NCI-H1930 (cell line): Measurements from ENCODE around the gene HIVEP3.
A peak's percentile ranks its signal among the peaks of the same experiment; 100 is the strongest.
"Not testable (repeated sequence)": the region's sequence is repeated elsewhere in the genome, so short reads cannot be mapped to it uniquely, and the experiment has no call there.

Experiments
- DNase-seq, 2 experiments: peaks; one replicate each; lab custom pipeline; 2025; lab: John Stamatoyannopoulos, UW

HIVEP3 gene

DNA sequence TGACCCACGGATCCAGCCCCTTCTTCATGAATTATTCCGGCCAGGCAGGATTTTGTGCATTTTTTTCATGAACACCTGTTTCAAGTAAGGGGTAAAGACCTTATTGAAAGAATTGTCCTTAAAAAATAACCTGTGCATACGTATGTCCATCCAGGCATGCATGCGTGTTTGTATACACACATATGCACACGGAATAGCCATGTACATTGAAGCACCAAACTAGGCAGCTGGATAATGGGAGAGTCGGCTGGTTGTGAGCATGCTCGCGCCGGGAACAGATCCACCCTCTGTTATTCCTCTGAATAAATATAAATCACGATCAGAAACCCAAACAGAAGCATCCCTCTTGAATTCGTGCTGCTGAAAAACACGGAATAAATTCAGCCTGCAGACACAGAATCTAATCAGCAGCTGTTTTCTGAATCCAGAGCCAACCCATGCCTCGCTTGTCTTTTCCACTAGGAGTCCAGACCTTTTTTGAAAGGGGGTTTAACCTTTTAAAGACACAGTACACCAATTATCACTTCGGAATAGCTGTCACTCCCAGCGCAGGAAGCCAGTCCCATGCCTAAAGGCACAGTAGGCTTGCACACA, at the start of gene HIVEP3:
Gene HIVEP3 (minus strand): TSS at position 473 of the 594 bp plus-strand sequence.
- peak in 1 of 2 experiments; percentile 48 for DNase-seq

DNA sequence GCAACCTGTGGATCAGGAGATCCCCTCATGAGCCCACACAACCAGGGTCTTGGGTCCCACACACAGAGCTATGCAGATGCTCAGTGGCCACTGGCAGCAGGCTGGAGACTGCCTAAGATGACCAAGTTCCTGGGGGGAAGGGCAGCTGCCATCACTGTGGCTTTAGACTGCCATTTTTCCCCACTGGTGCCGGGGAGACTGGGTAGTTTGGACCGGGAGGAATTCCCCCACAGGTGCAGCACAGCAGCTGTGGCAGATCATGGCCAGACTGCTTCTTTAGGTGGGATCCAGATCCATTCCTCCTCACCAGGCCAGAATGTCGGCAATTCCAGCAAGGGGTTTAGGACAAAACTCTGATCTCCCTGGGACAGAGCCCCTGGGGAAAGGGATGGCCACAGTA, 45.7 kb upstream of the HIVEP3 start:
- DNase-seq: no peak

- DNase-seq: no peak
Measured at GRCh38 chr1:41963636-41964035, 44.9 kb upstream of the HIVEP3 start.

GRCh38 chr1:41958015-41958673, 39.4 kb upstream of the HIVEP3 start:
- no peak for DNase-seq

DNA sequence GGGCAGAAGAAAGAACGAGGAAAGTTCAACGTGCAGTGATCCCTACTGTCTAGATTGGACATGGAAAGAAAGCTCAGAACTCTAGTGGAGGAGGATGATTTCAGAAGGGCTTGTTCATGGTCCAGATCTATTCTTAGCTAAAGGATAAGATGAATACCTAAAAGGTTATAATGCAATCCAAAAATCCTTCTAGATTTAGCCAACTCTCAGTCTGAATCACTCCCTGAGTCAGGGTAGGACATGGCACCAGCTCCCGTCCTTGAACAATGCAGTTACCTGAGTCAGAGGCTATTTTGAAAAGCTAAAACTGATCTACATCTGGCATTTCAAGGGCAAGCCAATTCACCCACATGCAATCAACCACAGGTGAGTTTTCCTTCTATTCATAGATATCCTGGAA, 38.8 kb upstream of the HIVEP3 start:
- no peak for DNase-seq

- DNase-seq: no peak
Measured at GRCh38 chr1:41955461-41956159, 36.9 kb upstream of the HIVEP3 start.

DNA sequence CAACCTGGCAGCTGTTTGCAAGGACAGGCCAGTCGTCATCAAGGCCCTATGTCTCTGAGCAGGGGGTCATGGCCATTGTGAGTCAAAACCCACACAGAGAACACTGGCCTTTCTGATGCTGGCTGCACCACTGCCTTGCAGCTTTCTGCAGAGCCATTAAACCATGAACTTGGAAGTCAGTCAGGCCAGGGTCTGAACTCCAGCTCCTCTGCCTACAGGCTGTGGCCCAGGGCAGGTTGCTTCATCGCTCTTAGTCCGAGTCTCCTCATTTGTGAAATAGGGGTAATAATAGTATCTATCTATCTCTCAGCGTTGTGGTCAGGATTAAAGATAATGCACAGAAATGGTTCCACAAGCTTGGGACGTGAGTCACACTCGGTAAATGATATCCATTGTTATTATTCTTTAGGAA, 35.8 kb upstream of the HIVEP3 start:
- DNase-seq: no peak

DNA sequence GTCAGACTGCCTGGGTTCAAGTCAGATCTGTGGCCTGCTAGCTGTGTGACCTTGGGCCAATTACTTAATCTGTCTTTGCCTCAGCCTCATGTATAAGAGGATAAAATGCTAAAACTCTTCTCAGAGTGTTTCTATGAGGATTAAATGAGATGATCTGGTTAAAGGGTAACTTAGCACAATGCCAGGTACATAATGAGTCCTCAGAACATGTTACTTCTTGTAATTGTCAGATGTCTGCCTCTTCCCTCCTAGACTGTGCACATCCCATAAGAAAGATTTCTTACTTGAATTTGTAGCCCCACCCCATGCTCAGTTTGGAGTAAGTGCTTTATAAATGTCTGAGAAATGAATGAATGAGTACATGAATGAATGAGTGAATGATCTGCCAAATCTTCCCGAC, 34.6 kb upstream of the HIVEP3 start:
- no peak for DNase-seq

GRCh38 chr1:41952208-41952607, 33.5 kb upstream of the HIVEP3 start:
- no peak for DNase-seq

- not testable (repeated sequence) for DNase-seq
Measured at GRCh38 chr1:41951492-41951891, 32.8 kb upstream of the HIVEP3 start.

DNA sequence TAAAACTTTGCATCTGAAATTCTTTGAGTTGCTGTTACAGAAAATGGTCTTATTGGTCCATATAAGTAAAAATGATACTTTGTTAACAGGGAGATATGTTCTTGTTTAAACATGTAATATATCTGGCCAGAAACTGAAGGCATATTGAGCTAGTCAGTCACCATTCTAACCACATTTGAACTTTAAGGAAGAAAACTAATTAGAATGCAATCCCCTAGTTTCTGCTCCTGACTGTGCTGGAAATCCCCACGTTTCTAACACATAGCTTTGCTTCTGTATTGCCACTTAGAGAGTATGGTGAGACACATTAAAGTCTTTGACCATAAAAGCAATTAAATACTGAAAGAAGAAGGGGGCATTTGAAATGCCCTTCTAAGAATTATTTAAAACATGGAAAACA, 32.1 kb upstream of the HIVEP3 start:
- DNase-seq: no peak

GRCh38 chr1:41945946-41946345, 27.2 kb upstream of the HIVEP3 start:
- DNase-seq: not testable (repeated sequence)

DNA sequence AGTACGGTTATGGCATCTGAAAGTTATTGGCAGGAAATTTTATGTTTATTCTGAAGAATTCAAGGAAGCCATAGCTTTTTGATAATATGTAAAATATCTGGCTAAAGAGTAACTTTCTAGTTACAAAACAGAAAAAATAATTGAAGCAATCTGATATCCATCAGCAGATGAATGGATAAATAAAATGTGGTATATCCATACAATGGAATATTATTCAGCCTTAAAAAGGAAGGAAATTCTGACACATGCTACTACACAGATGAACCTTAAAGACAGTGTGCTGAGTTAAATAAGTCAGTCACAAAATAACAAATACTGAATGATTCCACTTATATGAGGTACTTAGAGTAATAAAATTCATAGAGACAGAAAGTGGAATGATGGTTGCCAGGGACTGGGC, 25.0 kb upstream of the HIVEP3 start:
- no peak for DNase-seq

DNA sequence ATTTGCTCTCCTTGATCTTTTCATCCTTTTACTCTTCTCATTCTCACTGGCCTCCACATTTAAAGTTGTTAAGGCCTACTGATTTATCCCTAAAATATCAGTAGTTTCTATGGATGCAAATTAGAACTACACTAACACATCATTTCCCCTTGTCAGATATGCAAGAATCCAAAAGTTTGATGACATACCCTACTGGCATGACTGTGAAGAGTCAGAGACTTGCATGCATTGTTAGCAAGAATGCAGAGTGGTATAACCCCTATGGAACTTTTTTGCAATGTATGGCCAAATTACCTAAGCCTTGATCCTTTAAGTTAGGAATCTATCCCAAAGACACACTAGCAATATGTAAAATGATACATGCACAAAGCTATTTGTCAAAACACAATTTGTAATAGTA, 23.6 kb upstream of the HIVEP3 start:
- no peak for DNase-seq

- no peak for DNase-seq
Measured at GRCh38 chr1:41941381-41941780, 22.7 kb upstream of the HIVEP3 start.

DNA sequence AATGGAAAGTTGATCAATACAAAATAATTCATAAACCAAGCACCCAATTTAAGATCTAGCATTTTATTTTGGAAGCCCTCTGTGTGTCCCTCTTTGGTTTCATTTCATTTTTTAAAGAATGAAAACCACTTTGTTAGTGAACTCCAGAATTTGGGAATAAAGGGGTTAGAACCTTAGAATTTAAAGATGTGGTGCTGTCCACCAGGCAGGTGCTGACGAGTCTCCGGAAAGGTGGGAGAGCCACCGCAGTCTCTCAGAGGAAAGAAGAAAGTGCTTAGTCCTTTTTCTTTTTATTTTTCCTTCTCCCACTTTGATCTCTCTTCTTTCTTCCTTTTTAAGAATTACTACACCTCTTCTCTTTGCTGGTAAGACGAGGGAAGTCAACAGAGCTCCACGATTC, 20.5 kb upstream of the HIVEP3 start:
- DNase-seq: no peak

GRCh38 chr1:41936107-41936506, 17.4 kb upstream of the HIVEP3 start:
- DNase-seq: no peak

GRCh38 chr1:41935226-41935625, 16.5 kb upstream of the HIVEP3 start:
- no peak for DNase-seq

GRCh38 chr1:41933106-41933505, 14.4 kb upstream of the HIVEP3 start:
- DNase-seq: no peak

- DNase-seq: no peak
Measured at GRCh38 chr1:41931578-41931977, 12.9 kb upstream of the HIVEP3 start.

GRCh38 chr1:41927118-41927517, 8.4 kb upstream of the HIVEP3 start:
- DNase-seq: no peak

GRCh38 chr1:41925712-41926111, 7.0 kb upstream of the HIVEP3 start:
- no peak for DNase-seq

- no peak for DNase-seq
Measured at GRCh38 chr1:41924911-41925310, 6.2 kb upstream of the HIVEP3 start.
